Gastroesophageal sphincter (tissue), 4 donors: ENCODE results near the gene TPM3. TPM values are rescaled to one million over a fixed set of nuclear protein-coding genes. Genes with fewer than 3 reads are reported as not detected.
A peak's percentile ranks its signal among the peaks of the same experiment; 100 is the strongest.
"Not testable (repeated sequence)": the region's sequence is repeated elsewhere in the genome, so short reads cannot be mapped to it uniquely, and the experiment has no call there.

Experiments used
- ATAC-seq: fragments of 150-250 bp; one replicate; pipeline ENCODE4 v1.9.1; 2016; ENCODE audit warnings: mild to moderate bottlenecking, moderate library complexity
- H3K27ac ChIP-seq, 4 donors: fragments of 200-600 bp; sonication (generic) in 3 of 4; 1 replicate in 3 of 4; 2 replicates in 1 of 4; pipeline ENCODE4 v1.5.1; 2016 to 2019
- H3K27me3 ChIP-seq: fragments of 200-600 bp; sonication (generic); one replicate; pipeline ENCODE4 v1.5.1; 2019
- H3K36me3 ChIP-seq, 2 donors: fragments of 200-600 bp; sonication (generic); one replicate each; pipeline ENCODE4 v1.5.1; 2019; ENCODE audit warnings: control low read depth in 1 of 2
- H3K4me1 ChIP-seq, 3 donors: fragments of 200-600 bp; sonication (generic); 1 replicate in 2 of 3; 2 replicates in 1 of 3; pipeline ENCODE4 v1.5.1; 2016 to 2019; ENCODE audit warnings: control low read depth in 2 of 3
- H3K4me3 ChIP-seq, 2 donors: fragments of 200-600 bp; sonication (generic); one replicate each; pipeline ENCODE4 v1.5.1; 2019; ENCODE audit warnings: mild to moderate bottlenecking in 1 of 2, moderate library complexity in 1 of 2
- H3K9me3 ChIP-seq, 3 donors: fragments of 200-600 bp; sonication (generic); one replicate each; pipeline ENCODE4 v1.5.1; 2017 to 2019; ENCODE audit warnings: control low read depth in 2 of 3
- CTCF ChIP-seq, 4 experiments: fragments of 200-600 bp in 2 of 4; fragments of 450-650 bp in 2 of 4; sonication (generic) in 1 of 4; IDR thresholded peaks; one replicate each; pipeline ENCODE4 v1.5.1; 2017 to 2019; ENCODE audit warnings: antibody characterized with exemption in 4 of 4, mild to moderate bottlenecking in 2 of 4, moderate library complexity in 2 of 4
- EP300 ChIP-seq: sonication (generic); formaldehyde crosslinking; IDR thresholded peaks from one replicate; pipeline ENCODE4 v1.6.1; 2017; ENCODE audit warnings: antibody characterized with exemption, mild to moderate bottlenecking
- POLR2A ChIP-seq, 2 donors: fragments of 450-650 bp; IDR thresholded peaks; one replicate each; pipeline ENCODE4 v1.6.1; 2017; ENCODE audit warnings: antibody characterized with exemption in 2 of 2, mild to moderate bottlenecking in 2 of 2, moderate library complexity in 1 of 2
- POLR2AphosphoS5 ChIP-seq: sonication (generic); formaldehyde crosslinking; IDR thresholded peaks from one replicate; pipeline ENCODE4 v1.6.1; 2017; ENCODE audit warnings: antibody characterized with exemption
- WGBS, 2 donors: methylation state at CpG; one replicate each; pipeline ENCODE4 v1.1.5; 2018; ENCODE audit warnings: low coverage in 1 of 2; 5-methylcytosine and 5-hydroxymethylcytosine counted together
- total RNA-seq, 4 donors: library from RNA; depleted of rRNA; stranded (reverse); fragments of >200 nt; gene quantifications; one replicate each; pipeline ENCODE4 v1.1.0, GENCODE V29; 2016

The TPM3 gene
- total RNA-seq, 4 donors from 2014 or later = 95.9 to 275 (median 151) TPM

GRCh38 chr1:154206196-154206595 lies 14.3 kb upstream of the TPM3 start, which contains the start of gene CFAP141:
TSS of gene CFAP141 (minus strand) at chr1:154206333. CDS start at chr1:154206307, 26 bp downstream.
- no peaks in the 10 kb centered on the region for H3K4me1 ChIP-seq
- H3K27ac ChIP-seq = no peak within 1 kb of the TSS
- H3K9me3 ChIP-seq = no peaks in the 10 kb centered on the region
- H3K36me3 ChIP-seq = peaks cover 4 to 67% of the 10 kb centered on the region in 2 donors
- H3K27me3 ChIP-seq = no peaks in the 10 kb centered on the region
- ATAC-seq = no peak
- 86 to 92% methylated on average over 1 of the region's 1 CpG for WGBS, 2 donors
- no peak for TF ChIP-seq POLR2AphosphoS5
- no peak for TF ChIP-seq CTCF (IDR thresholded peaks at IDR 0.05)
- TF ChIP-seq EP300 = no peak
- no peak for TF ChIP-seq POLR2A (IDR thresholded peaks at IDR 0.05)
- no peak within 1 kb of the TSS for H3K4me3 ChIP-seq

- not testable (repeated sequence) for H3K9me3 ChIP-seq, ATAC-seq
- 86 to 100% methylated on average over 1 to 4 of the region's 11 CpGs for WGBS, 2 donors
Observed at GRCh38 chr1:154205778-154206177, 13.9 kb upstream of the TPM3 start.

GRCh38 chr1:154199563-154199879 lies 7.6 kb upstream of the TPM3 start:
- peak; percentile 22 for ATAC-seq
- Histone ChIP-seq H3K27me3 (no peaks in the 10 kb centered on the region), H3K9me3 (no peaks in the 10 kb centered on the region), H3K36me3 (peaks cover 0 to under 1% of the 10 kb centered on the region in 2 donors), H3K4me3 (no peak overlapping the region), H3K4me1 (peaks cover 0 to 13% (median 0%) of the 10 kb centered on the region in 3 donors), H3K27ac (peak overlapping the region in 2 of 4 donors; percentile 26 to 62)
- 93 to 97% methylated on average over 3 of the region's 3 CpGs for WGBS, 2 donors
- TF ChIP-seq CTCF (IDR thresholded peaks at IDR 0.05) = no peak
- TF ChIP-seq EP300 = no peak
- no peak for TF ChIP-seq POLR2A (IDR thresholded peaks at IDR 0.05)
- TF ChIP-seq POLR2AphosphoS5 = no peak

More at GRCh38 chr1:154205778-154206177, 13.9 kb upstream of the TPM3 start:
- not testable (repeated sequence) for H3K27me3 ChIP-seq, H3K27ac ChIP-seq, H3K4me1 ChIP-seq, H3K4me3 ChIP-seq
- H3K36me3 ChIP-seq = peaks cover 4 to 63% of the 10 kb centered on the region in 2 donors

DNA sequence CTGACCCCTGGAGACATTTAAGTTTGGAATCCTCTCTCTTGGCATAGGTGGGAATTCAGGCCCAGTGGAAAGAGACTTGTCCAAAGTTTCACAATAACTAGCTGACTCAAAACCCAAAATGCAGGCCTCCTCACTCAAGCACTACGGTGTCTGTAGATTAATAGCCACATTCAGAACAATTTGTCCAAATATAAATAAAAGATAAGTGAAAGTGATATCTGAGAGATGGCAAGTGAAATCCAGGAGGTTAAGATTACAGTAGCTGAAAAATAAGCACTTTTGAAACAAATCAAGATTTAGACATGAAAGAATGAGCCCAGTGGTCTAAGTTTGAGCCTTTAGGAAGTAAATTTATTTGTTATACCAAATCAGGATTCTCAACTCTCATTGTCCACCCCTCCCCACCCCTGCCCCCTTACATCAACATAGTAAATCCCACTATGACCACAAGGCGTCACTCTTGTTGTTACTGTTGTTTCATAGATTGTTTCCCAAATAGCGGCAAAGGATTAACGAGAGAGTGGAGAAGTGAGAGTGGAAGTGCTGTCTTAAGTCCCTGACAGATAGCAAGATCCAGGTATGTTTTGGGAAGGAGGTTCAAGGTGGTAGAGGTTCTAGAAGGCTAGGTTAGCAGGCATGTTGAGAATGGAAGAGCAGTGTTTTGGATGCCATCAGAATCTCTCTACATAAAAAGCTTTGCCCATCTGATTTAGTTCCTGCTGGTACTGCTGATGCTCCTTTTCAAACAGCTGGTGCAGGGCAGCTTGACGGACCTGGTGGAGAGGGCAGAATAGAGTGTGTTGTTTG lies 7.1 kb upstream of the TPM3 start:
- H3K36me3 ChIP-seq = no peaks in the 10 kb centered on the region
- no peak overlapping the region for H3K4me3 ChIP-seq
- no peak for TF ChIP-seq POLR2AphosphoS5
- TF ChIP-seq CTCF (IDR thresholded peaks at IDR 0.05) = peak in 3 of 4 experiments; percentile 43 to 64 (median 45)
- TF ChIP-seq EP300 = no peak
- 2 to 5% methylated on average over 4 to 5 of the region's 5 CpGs for WGBS, 2 donors
- H3K27me3 ChIP-seq = no peaks in the 10 kb centered on the region
- H3K27ac ChIP-seq = peak overlapping the region in 2 of 4 donors; percentile 26 to 62
- H3K9me3 ChIP-seq = no peaks in the 10 kb centered on the region
- ATAC-seq = peak; percentile 58
- peaks cover 0 to 13% (median 0%) of the 10 kb centered on the region in 3 donors for H3K4me1 ChIP-seq

GRCh38 chr1:154193821-154194220 lies 1.9 kb upstream of the TPM3 start:
- 61 to 90% methylated on average over 2 to 5 of the region's 8 CpGs for WGBS, 2 donors
- Histone ChIP-seq H3K27ac (no peak overlapping the region), H3K9me3 (no peaks in the 10 kb centered on the region)

More at GRCh38 chr1:154193821-154194220, 1.9 kb upstream of the TPM3 start:
- Histone ChIP-seq H3K4me1 (peaks cover 0 to 11% (median 0%) of the 10 kb centered on the region in 3 donors), H3K4me3 (no peak overlapping the region), H3K36me3 (no peaks in the 10 kb centered on the region), H3K27me3 (no peaks in the 10 kb centered on the region)
- ATAC-seq = no peak
- no peak for TF ChIP-seq CTCF (IDR thresholded peaks at IDR 0.05)
